Chondrocyte (in vitro differentiated cells): ENCODE results near the gene DOCK8. TPM values are rescaled to one million over a fixed set of nuclear protein-coding genes. Genes with fewer than 3 reads are reported as not detected.

Source experiments
- DNase-seq: peaks from one replicate; pipeline ENCODE4 v3.0.0; 2021; ENCODE audit warnings: mixed read lengths, low spot score
- H3K27ac Mint-ChIP-seq: one replicate; pipeline ENCODE4 v1.8.0; 2021; ENCODE audit warnings: mild to moderate bottlenecking, moderate library complexity, mixed read lengths; ENCODE audit not compliant: unreplicated experiment
- H3K27me3 Mint-ChIP-seq: 2 replicates; pipeline ENCODE4 v1.8.0; 2021; ENCODE audit warnings: low read depth, mixed read lengths
- H3K36me3 Mint-ChIP-seq: 2 replicates; pipeline ENCODE4 v1.8.0; 2021; ENCODE audit warnings: low read depth, mixed read lengths
- H3K4me1 Mint-ChIP-seq: 2 replicates; pipeline ENCODE4 v1.8.0; 2021; ENCODE audit warnings: low read depth, mild to moderate bottlenecking, mixed read lengths
- H3K4me3 Mint-ChIP-seq: one replicate; pipeline ENCODE4 v1.8.0; 2021; ENCODE audit warnings: mild to moderate bottlenecking, moderate library complexity, mixed read lengths; ENCODE audit not compliant: unreplicated experiment
- H3K9me3 Mint-ChIP-seq: 2 replicates; pipeline ENCODE4 v1.8.0; 2021; ENCODE audit warnings: low read depth, mixed read lengths
- total RNA-seq: library from RNA; stranded (reverse); gene quantifications from 3 replicates; pipeline ENCODE4 v1.2.1, GENCODE V29; 2021
- TF ChIP-seq, protein P1 (sequence below): fragments of 200-600 bp; sonication (generic); IDR thresholded peaks from 2 replicates; pipeline ENCODE4 v1.5.0; 2021; ENCODE audit warnings: antibody characterized with exemption, mild to moderate bottlenecking, moderate library complexity

Gene DOCK8
- total RNA-seq, 1 donor from 2014 or later = 0.17 TPM

DNA sequence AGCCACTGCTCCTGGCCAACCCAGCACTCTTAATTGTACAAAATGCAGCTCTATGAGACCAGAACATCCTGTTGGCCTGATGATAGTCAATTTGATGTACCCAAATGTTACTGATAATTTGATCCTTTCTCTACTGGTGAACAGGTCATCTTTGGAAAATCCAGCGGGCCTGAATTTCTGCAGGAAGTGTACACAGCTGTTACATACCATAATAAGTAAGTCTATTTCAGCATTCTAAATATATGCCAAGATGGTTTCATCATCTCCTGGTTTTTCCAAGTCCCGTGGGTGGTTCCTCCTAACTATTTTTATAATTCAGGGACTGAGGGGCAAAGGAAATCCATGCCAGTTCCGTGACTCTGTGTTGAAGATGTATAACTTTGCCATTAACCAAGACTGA lies 155.4 kb downstream of the DOCK8 start:
- Mint-ChIP-seq H3K4me1 (no peaks in the 10 kb centered on the region), H3K27ac (no peak overlapping the region), H3K4me3 (no peak overlapping the region), H3K27me3 (peaks cover 8% of the 10 kb centered on the region), H3K36me3 (no peaks in the 10 kb centered on the region), H3K9me3 (no peaks in the 10 kb centered on the region)
- DNase-seq = no peak
- TF ChIP-seq, protein P1, sequence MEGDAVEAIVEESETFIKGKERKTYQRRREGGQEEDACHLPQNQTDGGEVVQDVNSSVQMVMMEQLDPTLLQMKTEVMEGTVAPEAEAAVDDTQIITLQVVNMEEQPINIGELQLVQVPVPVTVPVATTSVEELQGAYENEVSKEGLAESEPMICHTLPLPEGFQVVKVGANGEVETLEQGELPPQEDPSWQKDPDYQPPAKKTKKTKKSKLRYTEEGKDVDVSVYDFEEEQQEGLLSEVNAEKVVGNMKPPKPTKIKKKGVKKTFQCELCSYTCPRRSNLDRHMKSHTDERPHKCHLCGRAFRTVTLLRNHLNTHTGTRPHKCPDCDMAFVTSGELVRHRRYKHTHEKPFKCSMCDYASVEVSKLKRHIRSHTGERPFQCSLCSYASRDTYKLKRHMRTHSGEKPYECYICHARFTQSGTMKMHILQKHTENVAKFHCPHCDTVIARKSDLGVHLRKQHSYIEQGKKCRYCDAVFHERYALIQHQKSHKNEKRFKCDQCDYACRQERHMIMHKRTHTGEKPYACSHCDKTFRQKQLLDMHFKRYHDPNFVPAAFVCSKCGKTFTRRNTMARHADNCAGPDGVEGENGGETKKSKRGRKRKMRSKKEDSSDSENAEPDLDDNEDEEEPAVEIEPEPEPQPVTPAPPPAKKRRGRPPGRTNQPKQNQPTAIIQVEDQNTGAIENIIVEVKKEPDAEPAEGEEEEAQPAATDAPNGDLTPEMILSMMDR = no peak

DNA sequence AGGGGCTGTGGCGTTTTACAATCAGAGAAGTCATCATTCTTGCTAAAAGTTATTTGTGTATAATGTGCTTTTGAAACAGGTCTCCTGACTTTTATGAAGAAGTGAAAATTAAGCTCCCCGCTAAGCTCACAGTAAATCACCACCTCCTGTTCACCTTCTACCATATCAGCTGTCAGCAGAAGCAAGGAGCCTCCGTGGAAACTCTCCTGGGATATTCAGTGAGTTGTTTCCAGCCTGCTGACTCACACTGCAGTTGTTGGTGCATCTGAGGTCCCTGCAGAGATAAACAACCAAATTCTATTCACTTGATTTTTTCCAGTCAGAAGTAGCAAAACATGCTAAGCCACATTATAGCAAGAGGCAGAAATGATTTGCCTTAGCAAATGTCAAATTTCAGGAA lies 156.7 kb downstream of the DOCK8 start:
- Mint-ChIP-seq H3K27me3 (peaks cover 6% of the 10 kb centered on the region), H3K4me1 (no peaks in the 10 kb centered on the region), H3K9me3 (no peaks in the 10 kb centered on the region), H3K36me3 (no peaks in the 10 kb centered on the region), H3K4me3 (no peak overlapping the region), H3K27ac (no peak overlapping the region)
- no peak for DNase-seq
- TF ChIP-seq, protein P1 = no peak

DNA sequence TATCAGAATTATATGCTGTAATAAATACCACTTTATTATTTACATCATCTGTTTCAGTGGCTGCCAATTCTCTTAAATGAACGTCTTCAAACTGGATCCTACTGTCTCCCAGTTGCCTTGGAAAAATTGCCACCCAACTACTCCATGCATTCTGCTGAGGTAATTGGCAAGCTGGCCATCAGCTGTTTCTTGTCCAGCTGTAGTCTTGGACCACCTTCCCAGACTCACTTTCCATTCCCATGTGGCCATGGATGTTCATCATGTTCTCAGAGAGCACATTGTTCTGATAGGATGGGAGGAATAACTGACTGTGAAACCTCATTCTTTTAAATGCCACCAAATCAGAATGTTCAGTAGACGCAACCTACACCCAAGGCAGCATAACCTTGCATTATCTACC lies 157.5 kb downstream of the DOCK8 start:
- H3K27ac Mint-ChIP-seq = no peak overlapping the region
- no peaks in the 10 kb centered on the region for H3K36me3 Mint-ChIP-seq
- TF ChIP-seq, protein P1 = no peak
- H3K9me3 Mint-ChIP-seq = no peaks in the 10 kb centered on the region
- no peak overlapping the region for H3K4me3 Mint-ChIP-seq
- no peaks in the 10 kb centered on the region for H3K4me1 Mint-ChIP-seq
- no peak for DNase-seq
- H3K27me3 Mint-ChIP-seq = peaks cover 6% of the 10 kb centered on the region

DNA sequence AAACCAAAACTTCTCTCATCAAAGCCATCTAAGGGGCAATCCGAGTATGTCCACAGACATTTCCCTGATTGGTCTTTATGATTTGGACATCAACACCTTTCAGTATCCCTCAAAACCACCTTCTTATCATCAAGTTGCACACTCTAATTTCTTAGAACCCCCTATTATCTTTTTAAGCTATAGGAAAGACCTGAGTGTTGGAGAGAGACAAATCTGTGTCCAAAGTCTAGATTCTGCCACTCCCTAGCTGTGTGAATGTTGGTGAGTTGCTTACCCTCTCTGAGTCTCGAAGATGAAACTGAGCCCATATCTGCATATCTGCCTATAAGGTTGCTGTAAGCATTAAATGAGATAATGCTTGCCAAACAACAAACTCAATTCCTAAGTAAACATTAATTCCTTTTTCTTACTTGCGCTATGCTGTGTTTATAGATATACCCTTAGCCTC lies 159.1 kb downstream of the DOCK8 start:
- no peak overlapping the region for H3K4me3 Mint-ChIP-seq
- no peaks in the 10 kb centered on the region for H3K9me3 Mint-ChIP-seq
- H3K27me3 Mint-ChIP-seq = peaks cover 17% of the 10 kb centered on the region
- no peaks in the 10 kb centered on the region for H3K36me3 Mint-ChIP-seq
- no peak for DNase-seq
- TF ChIP-seq, protein P1 = no peak
- H3K4me1 Mint-ChIP-seq = no peaks in the 10 kb centered on the region
- H3K27ac Mint-ChIP-seq = no peak overlapping the region

DNA sequence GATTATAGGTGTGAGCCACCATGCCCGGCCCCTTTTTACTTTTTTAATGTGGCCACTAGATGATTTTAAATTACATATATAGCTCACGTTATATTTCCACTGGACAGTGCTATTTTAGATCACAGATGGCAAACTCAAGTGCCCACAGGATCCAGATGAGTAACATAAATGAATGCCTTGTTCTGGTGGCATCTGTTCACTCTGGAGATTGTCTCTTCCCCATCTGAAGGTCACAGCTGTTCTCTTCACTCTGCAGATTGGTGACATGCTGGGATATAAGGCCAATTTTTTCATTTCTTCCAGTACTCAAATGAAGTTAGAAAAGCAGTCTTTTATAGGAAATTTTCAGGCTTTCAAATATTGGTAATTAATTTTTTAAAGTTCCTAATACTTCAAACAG lies 160.1 kb downstream of the DOCK8 start:
- no peak for DNase-seq
- Mint-ChIP-seq H3K36me3 (no peaks in the 10 kb centered on the region), H3K27me3 (peaks cover 22% of the 10 kb centered on the region), H3K27ac (no peak overlapping the region), H3K4me3 (no peak overlapping the region), H3K9me3 (no peaks in the 10 kb centered on the region), H3K4me1 (no peaks in the 10 kb centered on the region)
- TF ChIP-seq, protein P1 = no peak
